HG03135 (cell line): ENCODE results near the gene TMX2.
"Not testable (repeated sequence)": the region's sequence is repeated elsewhere in the genome, so short reads cannot be mapped to it uniquely, and the experiment has no call there.

Experiments used
- ATAC-seq: cut with Tn5 transposase; IDR thresholded peaks from one replicate; pipeline ENCODE4 v1.9.1; 2021; ENCODE audit warnings: mild to moderate bottlenecking, moderate library complexity; ENCODE audit not compliant: unreplicated experiment

TMX2 gene, protein sequence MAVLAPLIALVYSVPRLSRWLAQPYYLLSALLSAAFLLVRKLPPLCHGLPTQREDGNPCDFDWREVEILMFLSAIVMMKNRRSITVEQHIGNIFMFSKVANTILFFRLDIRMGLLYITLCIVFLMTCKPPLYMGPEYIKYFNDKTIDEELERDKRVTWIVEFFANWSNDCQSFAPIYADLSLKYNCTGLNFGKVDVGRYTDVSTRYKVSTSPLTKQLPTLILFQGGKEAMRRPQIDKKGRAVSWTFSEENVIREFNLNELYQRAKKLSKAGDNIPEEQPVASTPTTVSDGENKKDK

DNA sequence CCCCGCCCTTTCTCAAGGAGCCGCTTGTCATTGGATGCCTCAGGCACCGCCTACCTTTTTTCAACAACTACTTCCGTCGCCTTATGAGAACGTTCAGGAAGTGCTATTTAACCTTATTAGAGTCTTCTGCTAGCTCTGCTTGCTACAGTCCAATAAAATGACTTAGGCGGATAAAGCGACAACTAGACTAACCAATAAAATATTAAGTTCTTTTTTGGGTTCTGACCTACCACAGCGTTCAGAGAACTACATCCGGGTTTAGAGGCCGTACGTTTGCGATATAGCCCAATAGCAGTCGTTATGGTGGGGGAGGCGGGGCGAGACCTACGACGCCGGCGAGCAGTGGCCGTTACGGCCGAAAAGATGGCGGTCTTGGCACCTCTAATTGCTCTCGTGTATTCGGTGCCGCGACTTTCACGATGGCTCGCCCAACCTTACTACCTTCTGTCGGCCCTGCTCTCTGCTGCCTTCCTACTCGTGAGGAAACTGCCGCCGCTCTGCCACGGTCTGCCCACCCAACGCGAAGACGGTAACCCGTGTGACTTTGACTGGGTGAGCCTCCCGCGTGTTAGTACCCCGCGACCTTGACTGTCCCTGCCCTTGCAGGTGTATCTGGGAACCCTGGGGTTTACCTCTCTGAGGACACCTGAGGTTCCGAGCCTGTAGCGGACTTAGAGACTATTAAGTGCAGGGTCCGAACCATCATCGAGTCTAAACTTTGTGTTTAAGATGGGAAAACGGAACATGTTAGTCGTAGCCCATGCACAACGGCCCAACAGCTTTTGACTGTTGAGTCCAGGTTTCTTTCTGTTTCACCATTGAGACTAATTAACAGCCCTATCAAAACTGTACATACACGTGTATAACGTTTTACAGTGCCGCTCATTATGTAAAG is at the start of gene TMX2:
TMX2 (plus strand) TSS at position 338 of the 895 bp plus-strand sequence; CDS start at position 364, 26 bp downstream.
- ATAC-seq, result peak; percentile 96

DNA sequence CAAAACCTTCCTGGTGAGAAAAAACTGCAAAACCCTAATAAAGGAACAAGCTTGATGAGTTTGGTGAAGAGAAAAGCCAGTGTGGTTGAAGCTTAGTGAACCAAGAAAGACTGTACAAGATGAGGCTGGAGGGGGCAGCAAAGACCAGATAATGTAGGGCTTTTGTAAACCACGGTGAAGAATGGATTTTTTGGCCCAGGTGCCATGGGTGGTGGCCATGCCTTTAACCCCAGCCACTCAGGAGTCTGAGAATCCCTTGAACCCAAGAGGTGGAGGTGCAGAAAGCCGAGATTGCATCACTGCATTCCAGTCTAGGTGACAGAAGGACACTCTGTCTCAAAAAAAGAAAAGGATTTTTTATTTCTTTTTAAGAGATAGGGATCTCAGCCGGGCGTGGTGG is 49.5 kb upstream of the TMX2 start:
- no peak for ATAC-seq

DNA sequence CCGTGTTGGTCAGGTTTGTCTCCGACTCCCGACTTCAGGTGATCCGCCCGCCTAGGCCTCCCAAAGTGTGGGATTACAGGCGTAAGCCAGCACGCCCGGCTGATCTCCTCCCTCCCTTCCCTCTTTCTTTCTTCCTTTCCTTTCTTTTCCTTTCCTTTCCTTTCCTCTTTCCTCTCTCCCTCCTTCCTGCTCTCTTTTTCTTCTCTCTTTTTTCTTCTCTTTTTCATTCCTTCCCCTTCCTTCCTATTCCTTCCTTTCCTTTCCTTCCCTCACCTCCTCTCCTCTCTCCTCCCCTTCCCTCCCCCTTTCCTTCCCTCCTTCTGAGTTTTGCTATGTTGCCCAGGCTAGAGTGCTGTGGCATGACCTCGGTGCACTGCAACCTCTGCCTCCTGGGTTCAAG is 48.4 kb upstream of the TMX2 start:
- ATAC-seq, result no peak

DNA sequence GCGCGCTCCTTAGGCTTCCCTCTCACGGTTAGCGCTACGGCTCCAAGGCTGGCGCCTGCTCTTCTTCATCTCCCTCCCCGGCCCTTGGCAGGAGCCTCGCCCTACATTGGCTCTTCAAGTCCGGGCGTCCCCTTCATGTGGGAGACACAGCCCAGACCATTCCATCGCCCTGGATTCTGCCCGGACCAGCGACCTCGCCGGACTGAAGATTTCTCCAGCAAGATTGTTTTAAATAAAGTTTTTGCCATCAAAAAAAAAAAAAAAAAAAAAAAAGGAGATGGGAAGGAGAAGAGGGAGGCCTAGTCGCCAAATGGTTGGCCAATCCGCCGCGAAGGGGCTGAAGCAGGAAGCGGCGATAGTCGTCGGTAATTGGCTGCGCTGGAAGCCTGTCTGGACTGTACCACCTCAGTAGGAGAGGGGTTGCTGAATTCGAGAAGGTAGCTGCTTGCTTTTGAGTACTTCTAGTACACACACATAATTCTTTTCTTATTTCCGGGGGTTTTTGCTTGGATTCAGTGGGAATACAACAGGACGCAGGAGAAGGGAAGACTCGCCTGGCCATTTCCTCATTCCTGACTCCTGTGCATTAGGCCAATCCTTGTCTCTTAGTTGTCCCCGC is 45.2 kb upstream of the TMX2 start:
- peak; percentile 67 for ATAC-seq

DNA sequence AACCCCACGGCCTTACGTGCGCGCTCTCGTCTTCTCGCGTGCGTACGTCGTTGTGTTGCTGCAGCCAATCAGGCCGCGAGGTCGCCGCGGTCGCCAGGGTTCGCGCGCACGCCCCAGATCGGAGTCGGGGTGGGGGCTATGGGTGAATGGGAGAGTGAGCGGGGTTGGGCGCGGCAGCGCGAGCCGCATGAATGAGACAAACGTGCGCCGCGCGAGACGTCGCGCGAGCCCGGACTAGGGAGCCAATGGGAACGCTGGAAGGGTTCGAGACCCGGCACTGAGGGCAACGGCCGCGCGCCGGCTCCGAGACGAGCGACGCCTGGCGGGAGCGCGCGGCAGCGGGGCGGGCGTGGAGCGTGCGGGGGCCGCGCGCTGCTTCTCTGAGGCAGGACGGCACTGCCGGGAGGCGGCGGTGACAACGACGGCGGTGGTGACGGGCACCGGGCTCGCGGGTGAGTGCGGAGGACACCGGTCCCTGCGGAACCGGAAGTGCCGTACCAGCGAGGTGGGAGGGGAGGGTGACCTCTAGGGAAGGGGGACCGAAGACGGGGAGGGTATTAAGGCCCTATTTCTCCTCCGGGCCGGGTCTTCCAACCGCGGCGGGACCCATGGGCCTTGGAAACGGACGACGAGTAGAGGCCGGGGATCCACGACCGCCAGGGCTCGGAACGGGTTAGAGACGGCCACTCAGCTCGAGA is 44.5 kb upstream of the TMX2 start, which contains the start of gene ZDHHC5:
ZDHHC5 (plus strand) TSS at position 379 of the 698 bp plus-strand sequence. CDS start 4,977 bp downstream, outside the sequence.
- peak; percentile 83 for ATAC-seq

DNA sequence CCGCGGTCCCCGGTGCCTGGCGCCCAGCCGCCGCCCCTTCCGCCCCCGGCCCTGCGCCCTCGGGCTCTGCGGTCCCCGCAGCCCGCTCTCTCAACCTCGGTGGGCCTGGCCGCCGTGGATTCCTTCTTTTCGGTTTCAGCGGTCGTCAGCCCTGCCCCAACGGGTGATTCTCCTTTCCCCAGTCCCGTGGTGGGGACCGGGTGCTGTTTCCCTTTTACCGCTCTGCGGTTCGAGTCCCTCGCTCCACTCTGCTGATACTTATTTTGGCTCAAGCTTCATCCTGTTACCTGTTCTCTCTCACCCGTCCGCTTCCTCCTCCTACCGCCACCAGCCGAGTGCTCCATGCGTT is 44.0 kb upstream of the TMX2 start:
- ATAC-seq, result peak; percentile 14

DNA sequence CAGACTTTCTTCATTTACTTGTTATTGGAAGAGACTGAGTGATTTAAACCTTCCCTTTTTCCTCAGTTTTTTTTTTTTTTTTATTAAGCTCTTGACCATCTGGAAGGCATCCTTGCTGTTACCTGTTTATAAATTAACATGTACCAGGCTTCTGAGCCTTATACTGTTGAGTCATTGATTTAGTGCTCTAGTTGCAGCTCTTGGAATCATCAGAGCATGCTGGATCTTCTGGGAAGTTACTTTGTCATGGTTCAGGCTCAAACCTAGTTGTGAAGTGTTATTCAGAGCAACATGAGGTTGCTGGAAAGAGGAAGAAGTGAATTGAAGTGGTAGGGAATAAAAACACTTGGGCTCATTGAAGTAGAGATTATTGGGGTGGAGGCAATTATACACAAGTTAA is 38.1 kb upstream of the TMX2 start:
- ATAC-seq, result no peak

DNA sequence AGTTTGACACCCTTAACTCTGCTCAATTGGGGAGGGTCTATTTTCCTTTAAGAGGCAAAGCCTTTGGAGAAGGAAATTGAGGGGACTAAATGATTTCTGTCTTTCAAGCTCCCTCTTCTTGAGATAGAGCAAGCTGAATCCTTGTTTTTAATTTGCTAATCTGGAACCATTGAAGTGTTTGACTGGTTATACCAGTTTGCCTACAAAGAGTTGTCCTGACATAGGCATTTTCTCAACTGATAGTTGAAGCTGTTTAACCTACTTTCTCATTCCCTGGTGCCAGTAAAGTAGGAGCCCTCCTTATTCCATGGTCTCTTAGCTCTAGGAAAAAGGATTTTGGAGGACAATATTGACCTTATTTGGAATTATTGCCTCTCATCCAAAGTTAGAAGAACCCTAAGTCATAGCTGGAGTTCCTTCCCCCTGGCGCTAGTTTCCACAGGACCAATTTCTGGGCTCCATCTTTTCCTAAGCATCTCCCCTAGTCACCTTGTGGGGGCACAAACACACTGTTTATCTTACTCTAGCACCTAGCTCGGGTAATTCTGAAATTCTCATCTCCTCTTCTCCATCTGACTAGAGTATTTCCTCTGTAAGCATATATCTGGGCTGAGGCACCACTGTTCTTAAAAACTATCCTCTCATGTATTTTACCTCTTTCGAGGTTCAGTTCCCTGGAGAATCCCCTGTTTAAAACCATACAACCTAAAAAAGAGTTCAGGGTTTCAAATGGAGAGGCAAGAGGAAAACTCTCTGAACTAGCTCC is 37.0 kb upstream of the TMX2 start:
- no peak for ATAC-seq

DNA sequence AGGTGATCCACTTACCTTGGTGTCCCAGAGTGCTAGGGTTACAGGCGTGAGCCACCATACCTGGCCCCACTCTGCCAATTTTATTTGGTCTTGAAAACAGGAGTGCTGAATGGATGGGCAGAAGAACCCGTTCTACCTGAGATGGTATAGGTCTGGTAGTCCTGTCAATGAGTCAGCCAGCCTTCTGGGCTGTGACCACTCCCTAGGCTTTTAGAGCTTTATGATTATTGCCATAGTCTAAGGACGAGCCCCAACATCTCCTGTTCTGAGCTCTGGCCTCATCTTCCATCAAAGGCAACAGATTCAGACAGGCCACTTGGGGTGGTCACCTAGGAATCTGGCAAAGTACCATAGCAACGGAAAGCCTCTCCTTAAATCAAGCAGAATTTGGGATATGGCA is 33.0 kb upstream of the TMX2 start:
- no peak for ATAC-seq

DNA sequence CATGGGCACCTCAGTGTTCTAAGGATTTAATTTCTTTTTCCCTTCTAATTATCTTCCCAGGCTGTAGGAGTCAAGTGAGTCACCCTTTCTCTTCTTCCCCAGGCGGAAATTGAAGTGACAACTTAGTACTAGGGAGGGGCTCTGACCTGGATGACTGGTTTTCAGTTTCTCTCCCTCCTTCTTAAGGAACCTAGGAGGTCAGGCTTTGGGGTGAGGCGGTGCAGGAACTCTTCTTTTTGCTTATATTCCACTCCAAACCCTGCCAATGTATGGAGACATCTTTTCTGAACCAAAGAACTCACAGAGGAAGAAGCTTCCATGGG is 31.9 kb upstream of the TMX2 start:
- ATAC-seq, result no peak

DNA sequence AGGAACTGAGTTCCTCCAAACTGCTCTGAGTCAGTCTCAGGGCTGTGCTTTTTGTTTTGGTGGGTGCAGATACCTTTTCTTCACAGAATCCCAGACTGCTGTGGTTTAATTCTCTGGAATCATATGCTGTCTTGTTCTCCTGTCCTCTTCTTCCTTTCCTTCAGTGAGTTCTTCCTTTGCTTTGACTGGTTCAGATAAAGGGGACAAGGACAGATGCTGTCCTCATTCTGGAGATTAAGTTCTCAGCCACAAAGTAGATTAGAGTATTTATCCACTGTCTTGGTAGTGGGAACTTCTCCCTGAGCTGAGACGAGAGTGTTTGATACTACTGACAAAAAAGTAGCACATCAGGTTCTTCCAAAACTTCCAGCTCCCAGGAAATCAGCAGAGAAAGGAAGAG is 31.2 kb upstream of the TMX2 start:
- no peak for ATAC-seq

DNA sequence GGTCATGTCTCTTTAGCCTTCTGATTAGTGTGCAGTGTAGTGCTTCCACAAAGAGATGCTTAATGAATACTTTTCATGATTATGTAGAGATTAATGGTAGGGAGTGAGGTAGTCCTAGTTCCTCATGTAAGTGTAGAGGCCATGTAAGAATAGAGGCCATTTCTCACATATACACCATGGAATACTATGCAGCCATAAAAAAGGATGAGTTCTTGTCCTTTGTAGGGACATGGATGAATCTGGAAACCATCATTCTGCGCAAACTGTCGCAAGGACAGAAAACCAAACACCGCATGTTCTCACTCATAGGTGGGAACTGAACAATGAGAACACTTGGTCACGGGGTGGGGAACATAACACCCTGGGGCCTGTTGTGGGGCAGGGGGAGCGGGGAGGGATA is 21.9 kb upstream of the TMX2 start:
- ATAC-seq, result not testable (repeated sequence)

DNA sequence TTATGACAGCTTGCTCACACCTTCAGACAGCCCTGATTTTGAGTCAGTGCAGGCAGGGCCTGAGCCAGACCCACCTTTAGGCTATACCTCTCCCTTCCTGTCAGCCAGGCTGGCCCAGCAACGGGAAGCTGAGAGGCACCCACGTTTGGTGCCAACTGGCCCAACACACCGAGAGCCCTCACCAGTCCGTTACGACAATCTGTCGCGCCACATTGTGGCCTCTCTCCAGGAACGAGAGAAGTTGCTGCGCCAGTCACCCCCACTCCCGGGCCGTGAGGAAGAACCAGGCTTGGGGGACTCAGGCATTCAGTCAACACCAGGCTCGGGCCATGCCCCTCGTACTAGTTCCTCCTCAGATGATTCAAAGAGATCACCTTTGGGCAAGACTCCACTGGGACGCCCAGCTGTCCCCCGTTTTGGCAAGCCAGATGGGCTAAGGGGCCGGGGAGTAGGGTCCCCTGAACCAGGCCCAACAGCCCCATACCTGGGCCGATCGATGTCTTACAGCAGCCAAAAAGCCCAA is 13.5 kb upstream of the TMX2 start:
- ATAC-seq, result no peak

DNA sequence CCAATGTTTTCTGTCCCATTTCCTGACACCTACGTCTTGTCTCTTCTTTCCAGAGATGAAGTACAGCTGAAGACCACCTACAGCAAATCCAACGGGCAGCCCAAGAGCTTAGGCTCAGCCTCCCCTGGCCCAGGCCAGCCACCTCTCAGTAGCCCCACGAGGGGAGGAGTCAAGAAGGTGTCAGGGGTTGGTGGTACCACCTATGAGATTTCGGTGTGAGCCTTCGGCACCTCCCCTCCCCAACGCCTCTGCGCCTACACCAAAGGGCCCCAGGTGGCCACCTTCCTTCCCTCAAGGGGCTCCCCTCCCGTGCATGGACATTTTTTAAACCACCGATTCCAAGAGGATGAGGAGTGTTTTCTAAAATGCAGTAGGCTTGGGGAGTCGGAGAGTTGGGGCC is 12.6 kb upstream of the TMX2 start:
- ATAC-seq, result no peak

DNA sequence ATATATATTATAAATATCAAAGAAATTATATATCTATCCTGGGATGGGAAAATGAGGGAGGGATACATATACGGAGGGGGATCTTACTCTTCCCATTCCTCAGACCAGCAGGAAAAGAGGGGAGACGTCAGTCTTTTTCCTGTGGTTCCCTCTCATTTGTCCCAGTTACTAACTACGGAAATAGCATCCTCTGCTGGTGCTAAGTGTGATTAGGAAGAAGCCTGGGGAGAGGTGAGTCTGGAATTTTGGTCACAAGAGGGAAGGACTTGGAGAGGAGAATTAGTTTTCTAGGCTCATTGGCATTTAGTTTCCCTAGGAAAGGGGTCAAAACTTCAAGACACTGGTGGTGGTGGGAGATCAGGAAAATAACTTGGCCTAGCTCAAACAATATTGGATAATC is 12.0 kb upstream of the TMX2 start:
- no peak for ATAC-seq

DNA sequence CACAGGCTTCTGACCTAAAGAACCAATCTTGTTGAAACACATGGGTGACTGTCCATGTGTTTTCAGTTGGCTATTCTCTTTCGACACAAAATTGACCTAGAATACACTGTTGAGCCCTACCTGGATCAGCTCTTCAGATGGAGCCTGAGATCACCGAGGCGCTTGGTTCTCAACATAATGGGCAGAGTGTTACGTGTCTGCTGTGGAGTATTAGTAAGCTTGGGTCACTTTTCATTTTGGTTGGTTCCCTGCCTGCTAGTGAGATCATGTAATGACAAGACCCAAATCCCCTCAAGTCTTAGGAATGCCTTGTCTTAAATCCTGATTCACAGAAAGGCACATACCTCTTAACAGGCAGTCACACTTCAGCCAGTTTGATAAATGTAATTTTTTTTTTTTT is 9.1 kb upstream of the TMX2 start:
- ATAC-seq, result no peak

DNA sequence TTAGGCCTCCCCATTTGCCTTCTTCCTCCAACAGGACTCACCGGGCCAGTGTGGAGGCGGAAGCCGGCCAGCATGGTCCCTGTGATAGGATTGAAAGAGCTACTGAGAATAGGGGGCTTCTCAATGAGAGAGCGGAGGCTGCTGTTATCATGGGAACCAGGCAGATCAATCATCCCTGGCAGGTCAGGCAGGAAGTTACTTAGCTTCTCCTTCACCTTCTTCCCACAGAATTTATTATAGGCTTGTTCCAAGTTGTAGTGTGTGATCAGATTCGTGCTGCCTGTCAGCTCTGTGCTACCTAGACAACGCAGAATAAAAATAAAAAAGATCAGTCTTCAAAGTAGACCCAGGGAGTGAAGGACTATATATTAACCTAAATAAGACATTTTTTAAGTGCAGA is 7.5 kb upstream of the TMX2 start:
- no peak for ATAC-seq

DNA sequence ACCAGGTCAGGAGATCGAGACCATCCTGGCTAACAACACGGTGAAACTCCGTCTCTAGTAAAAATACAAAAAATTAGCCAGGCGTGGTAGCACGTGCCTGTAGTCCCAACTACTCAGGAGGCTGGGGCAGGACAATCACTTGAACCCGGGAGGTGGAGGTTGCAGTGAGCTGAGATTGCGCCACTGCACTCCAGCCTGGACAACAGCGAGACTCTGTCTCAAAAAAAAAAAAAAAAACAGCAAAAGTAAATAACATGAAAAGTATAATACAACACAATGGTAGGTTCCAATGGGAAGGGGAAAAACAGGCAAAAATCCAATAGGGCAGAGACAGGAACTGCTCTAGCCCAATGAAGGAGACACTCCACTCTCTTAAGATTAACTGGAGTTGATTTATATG is 7.0 kb upstream of the TMX2 start:
- ATAC-seq, result not testable (repeated sequence)

DNA sequence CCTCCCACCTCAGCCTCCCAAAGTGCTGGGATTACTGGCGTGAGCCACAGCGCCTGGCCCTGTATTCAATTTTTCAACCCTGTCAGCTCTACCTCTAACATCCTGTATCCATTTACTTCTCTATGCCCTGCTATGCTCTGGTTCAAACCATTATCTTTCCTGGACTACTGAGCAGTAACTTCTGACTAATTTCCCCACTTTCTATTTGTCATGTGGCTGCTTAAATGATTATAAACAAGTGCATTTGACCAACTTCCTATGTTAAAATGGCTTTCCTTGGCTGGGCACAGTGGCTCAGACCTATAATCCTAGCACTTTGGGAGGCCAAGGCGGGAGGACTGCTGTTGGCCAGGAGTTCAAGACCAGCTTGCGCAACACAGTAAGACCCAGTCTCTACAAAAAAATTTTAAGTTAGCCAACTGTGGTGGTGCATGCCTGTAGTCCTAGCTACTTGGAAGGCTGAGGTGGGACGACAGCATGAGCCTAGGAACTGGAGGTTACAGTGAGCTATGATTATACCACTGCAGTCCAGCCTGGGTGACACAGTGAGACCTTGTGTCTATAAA is 2.5 kb upstream of the TMX2 start:
- no peak for ATAC-seq
